ENCODE results near the gene CRB2.
"Not testable (repeated sequence)": the region's sequence is repeated elsewhere in the genome, so short reads cannot be mapped to it uniquely, and the experiment has no call there.

The CRB2 gene

DNA sequence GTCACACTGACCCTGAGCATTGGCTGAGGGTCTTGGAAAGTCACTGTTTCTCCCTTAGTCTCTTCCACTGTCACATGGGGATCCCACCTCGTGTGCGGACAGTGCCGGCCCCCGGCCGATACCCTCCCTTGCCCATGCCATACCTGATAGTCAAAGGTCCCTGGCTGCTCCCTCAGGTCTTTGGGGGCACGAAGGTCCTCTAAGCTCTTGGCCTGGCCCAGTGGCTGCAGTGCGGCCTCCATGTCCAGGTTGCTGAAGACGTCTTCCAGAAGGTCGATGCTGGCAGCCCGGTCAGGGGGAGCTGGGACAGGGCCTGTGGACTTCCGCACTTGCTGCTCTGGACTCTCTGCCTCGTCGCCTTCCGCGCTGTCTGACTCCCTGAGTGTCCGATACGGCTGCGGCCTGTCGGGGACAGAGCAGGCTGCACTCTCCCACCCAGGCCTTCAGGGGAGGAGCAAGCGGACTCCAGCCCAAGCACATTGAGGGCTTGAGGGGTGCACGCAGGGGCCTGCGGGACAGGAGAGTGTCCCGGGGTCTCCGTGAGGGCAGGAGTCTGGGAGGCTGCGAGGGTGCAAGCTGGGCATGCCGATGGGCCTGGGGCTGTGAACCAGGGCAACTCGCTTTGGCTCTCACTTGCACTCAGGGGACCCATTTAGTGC lies 27.6 kb downstream of the CRB2 start:
- DNase-seq = no peak

DNA sequence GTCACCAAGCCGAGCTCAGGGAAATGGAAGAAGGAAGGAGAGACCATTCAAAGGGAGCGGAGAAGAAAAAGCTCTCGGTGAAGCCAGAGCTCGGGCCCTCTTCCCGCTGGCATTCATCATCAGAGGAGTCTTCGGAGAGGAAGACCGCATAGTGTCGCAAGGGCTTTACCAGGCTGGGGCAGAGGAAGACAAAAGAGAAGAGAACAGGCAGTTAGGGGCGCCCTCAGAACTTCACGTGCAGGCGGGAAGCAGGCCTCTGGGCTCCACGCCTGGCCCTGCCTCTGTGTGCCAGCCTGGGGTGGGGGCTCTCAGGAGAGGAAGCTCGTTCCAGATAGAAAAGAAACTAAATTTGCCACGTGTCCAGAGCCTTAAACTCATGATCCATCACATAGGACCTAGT lies 31.7 kb downstream of the CRB2 start:
- no peak for DNase-seq

- DNase-seq = no peak
These were observed 33.1 kb downstream of the CRB2 start for GRCh38 chr9:123389070-123389469.

DNA sequence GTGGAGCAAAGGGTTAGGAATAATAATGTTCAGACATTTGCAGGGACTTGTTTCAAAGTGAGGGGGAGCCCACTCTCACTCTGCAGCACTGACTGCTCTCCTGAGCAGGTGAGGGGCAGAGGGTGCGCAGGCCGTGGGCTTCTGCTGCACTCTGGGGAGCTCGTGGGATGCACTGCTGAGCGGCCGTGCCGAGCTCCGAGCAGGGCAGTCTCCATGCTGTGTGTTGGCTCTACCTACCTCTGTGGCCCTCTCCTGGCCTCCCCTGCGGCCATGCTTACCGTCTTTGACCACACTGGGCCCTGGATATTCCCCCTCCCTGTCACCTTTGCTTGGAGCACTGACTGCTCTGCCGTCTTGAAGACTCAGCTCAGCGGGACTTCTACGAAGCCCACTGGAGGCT lies 33.7 kb downstream of the CRB2 start:
- no peak for DNase-seq

DNA sequence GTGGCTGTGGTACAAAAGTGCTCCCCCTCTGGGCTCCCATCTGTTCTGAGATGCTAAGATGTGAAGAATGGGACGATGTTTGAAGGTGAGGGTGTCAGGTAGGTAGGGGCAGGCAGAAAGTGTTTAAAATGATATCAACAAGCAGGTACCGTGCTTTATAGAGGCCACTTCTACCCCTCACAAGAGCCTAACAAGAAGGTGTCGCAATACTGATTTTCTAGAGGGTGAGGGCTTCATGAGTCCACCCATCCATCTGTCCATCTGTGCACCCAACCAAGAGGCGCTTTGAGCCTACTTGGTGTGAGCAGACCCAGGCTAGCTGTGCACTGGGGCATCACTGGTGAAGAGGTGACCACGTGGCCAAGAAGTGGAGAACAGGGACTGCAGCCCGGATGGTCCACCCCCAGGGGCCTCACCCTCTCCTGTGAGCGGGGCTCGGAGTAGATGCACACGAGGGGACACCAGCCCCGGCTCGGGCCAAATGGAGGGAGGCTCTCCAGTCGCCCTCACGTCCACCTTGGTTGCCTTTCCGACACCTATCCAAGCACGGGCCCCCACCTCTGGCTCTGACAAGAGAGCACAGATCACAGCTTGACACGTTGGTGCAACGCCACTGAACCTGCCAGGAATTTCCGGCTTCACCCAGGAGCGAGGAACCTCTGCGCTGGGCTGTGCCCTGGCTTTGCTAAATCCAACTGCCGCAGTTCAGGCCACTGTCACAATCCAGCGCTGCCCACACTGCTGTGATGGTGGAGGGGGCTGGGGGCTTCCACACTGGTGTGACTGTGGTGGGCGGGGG lies 34.5 kb downstream of the CRB2 start:
- DNase-seq = no peak

- DNase-seq = no peak
These were observed 35.2 kb downstream of the CRB2 start for GRCh38 chr9:123391233-123391632.

DNA sequence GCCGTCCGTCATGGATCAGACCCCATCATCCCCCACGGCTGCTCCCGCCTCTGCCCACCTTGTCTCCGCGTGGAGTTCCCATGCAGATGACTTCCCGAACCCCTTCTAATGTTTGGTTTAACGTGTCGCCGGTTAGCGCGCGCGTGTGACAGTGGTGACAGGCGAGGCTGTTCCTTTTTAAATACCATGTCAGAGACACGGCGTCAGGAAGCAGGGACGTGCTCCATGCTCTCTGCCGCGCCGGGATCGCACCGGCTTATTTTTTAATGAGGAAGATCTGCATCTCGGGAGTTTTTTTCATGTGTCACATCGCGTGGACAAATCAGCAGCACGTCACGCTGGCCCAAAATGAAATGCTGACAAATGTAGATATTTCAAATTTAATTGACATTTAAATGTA lies 35.9 kb downstream of the CRB2 start:
- no peak for DNase-seq

DNA sequence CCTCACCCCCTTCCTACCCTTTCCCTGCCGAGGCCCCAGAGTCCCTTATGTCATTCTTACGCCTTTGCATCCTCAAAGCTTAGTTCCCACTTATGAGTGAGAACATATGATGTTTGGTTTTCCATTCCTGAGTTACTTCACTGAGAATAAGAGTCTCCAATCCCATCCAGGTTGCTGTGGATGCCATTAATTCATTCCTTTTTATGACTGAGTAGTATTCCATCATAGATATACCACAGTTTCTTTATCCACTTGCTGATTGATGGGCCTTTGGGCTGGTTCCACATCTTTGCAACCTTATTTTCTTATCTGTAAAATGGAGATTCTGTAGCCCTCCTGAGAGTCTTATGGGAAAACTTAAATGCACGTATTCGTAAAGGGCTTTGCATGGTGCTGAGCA lies 36.8 kb downstream of the CRB2 start:
- no peak for DNase-seq

- DNase-seq = no peak
These were observed 38.6 kb downstream of the CRB2 start for GRCh38 chr9:123394291-123395235.

- no peak for DNase-seq
These were observed 39.3 kb downstream of the CRB2 start for GRCh38 chr9:123395276-123395688.

GRCh38 chr9:123395689-123396511 lies 39.9 kb downstream of the CRB2 start:
- no peak for DNase-seq

DNA sequence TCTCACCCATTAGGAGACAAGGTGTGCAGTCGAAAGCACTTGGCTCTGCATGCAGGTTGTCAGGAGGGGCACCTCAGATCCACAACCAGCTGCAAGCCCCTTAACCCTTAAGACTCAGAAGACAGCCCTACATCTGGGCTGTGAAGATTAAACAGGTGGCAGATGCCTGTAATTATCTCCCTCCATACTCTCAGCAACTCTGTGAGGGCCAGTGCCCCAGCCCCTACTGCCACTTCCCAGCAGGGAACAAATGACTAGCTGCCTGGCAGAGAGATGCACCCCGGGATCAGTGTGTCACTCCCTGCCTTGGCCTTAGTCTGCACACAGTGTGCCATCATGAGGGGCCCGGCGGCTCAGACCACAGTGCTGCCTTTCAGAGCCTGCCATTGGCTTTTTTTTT lies 42.0 kb downstream of the CRB2 start:
- no peak for DNase-seq

DNA sequence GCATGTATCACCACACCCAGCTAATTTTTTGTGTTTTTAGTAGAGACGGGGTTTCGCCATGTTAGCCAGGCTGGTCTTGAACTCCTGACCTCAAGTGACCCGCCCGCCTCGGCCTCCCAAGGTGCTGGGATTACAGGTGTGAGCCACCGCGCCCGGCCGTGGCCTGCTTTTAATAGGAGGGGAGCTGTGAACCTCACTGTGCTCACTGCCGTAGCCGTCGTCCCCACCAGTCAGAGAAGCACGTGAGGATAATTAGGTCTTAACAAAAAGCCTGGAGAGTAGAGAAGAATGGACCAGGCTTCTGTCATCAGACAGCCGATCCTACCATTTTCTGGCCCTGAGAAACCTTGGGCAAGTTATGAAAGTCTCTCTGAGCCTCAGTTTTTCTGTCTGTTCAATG lies 42.9 kb downstream of the CRB2 start:
- not testable (repeated sequence) for DNase-seq

GRCh38 chr9:123399803-123400378 lies 43.9 kb downstream of the CRB2 start:
- DNase-seq = no peak

- DNase-seq = no peak
These were observed 45.0 kb downstream of the CRB2 start for GRCh38 chr9:123400926-123401503.

DNA sequence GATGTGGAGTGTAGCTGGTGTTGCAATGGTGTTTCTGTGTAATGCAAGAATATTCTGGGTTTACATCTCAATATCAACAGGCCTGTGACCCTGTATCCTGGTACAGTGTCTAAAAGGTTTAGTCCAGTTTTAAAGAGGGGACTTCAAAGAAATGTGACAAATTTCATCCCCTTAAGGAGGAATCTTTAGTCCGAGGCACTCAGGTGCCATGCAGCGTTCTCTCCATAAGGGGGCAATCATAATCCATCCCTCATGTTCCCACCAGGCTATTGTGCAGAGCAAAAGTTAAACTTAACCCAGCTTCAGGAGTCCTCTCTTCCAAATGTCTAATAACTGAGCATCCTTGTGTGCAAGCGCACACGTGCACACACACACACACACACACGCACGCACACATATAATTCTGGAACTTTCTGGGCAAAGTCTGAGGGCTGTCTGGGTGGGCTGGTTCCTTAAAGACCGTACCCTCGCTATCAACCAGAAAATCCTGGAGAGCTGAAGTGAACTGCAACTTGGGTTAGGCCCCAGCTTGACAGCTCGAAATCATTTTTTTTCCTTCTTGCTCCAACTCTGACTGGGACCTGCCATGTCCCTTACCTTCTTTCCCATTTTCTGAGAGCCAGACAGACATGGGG lies 46.0 kb downstream of the CRB2 start:
- DNase-seq = peak in 1 of 2 donors; percentile 6

DNA sequence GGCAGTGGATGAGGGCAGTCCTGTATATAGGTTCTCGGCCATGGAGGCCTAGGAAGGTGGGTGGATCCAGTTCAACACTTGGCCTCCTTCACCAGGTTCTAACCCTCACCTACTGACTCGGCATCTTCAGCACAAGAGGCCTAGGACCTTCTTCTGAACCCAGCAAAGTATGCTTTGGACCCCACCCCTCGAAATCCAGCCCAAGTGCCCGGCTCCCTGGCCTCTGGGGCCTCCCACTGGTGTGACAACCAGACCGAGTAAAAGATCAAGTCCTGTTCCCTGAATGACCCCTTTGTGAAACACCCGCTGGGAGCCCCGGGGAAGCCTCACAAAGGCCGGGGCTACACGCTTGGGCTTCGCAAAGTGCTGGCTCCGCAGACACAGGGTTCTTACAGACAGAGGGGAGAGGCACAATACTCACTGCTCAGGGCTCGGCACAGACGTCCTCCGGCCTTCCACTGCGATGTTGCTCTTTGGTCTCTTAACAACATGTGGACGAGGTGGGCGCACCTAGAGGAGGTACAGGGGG lies 47.0 kb downstream of the CRB2 start:
- no peak for DNase-seq

DNA sequence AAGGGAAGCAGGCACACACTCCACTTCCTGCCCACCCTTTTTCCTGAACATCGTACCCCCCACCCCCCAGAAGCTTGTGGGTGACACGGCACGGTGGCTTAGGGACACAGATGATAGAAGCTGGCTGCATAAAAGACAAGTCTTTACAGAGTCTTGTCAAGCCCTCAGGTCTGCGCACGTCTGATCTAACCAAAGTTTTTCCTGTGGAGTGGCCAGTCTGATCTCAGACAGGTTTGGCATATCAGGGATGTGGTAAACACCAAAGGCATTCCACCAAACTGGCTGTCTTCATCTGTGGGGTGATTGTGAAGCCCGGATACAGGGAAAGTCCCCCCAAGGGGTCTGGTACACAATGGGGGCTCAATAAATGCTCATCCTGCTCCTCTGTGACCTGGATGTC lies 50.0 kb downstream of the CRB2 start:
- DNase-seq = no peak

DNA sequence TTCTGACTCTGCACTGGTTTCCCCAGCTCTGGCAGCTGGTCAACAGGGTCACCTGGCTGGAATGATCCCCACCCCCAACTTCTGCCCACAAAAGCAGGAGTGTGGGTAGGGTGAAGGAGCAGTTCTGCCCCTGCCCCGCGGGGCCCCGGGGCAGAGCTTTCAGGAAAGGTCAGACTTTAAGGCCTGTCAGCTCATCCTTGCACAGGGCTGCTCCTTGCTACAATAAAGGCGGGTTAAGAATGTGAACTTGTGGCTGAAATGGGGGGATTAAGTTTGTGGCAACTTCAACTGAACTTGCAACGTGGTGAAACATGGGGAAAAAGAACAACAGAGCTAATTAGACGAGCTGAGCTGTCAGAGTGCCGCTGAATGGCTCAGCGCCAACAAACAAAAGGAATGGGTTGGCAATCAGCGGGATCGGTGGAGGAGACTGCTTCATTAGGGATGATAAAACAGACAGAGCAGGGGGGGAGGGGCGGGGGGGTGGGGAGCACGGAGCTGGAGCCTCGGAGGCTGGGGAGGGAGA lies 50.8 kb downstream of the CRB2 start:
- DNase-seq = no peak

GRCh38 chr9:123407217-123407851 lies 51.3 kb downstream of the CRB2 start:
- DNase-seq = no peak

Data from CD4-positive, alpha-beta T cell treated with Interferon alpha-2 for 1 hour (primary cell).